HG03196 (cell line): ENCODE measurements around the gene TBCD.
"Not testable (repeated sequence)": the region's sequence is repeated elsewhere in the genome, so short reads cannot be mapped to it uniquely, and the experiment has no call there.

Source experiments
- ATAC-seq: cut with Tn5 transposase; IDR thresholded peaks from one replicate; pipeline ENCODE4 v1.9.1; 2021; ENCODE audit not compliant: unreplicated experiment

Gene TBCD

DNA sequence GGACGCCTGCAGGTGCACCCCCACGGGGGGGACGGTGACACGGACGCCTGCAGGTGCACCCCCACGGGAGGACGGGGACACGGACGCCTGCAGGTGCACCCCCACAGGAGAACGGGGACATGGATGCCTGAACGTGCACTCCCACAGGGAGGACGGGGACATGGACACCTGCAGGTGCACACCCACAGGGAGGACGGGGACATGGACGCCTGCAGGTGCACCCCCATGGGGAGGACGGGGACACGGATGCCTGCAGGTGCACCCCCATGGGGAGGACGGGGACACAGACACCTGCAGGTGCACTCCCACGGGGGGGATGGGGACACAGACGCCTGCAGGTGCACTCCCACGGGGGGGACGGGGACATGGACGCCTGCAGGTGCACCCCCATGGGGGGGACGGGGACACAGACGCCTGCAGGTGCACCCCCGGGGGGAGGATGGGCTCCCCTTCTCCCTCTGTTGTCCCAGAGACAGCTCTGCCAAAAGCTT lies 213.0 kb downstream of the TBCD start:
- ATAC-seq, result no peak

DNA sequence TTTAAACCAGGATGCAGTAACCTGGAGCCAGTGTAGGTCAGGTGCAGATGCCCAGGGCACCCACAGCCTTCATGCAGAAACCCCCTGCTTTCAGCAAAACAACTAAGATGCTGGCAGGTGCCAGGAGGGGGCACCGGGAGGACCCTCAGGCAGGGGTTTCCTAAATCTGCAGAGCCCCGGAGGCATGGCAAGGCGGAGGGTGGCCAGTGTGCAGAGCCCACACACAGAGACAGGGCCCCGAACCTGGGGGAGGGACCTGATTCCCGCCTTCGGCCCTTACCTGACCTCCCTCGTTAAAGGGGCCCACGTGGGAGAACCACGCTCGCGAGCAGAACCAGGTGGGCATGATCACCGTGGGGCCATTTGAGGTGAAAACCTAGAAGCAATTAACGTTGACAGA lies 213.5 kb downstream of the TBCD start:
- no peak for ATAC-seq

DNA sequence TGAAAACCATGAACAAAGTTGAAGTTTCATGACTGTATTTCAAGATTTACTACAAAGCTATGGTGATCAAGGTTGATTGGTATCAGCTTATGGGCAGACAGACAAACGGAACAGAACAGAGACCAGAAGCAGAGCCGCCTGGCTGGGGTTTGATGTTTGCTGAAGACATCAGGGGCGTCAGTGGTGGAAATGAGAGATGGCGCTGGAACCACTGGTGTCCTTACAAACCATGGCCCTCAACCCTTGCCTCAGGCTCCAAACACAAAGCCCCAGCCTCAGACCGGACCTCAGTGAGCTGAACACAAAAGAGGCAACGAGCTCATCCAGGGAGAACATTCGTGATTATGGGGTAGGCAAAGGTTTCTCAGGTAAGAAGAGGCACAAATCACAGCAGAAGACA lies 214.6 kb downstream of the TBCD start:
- ATAC-seq, result no peak

DNA sequence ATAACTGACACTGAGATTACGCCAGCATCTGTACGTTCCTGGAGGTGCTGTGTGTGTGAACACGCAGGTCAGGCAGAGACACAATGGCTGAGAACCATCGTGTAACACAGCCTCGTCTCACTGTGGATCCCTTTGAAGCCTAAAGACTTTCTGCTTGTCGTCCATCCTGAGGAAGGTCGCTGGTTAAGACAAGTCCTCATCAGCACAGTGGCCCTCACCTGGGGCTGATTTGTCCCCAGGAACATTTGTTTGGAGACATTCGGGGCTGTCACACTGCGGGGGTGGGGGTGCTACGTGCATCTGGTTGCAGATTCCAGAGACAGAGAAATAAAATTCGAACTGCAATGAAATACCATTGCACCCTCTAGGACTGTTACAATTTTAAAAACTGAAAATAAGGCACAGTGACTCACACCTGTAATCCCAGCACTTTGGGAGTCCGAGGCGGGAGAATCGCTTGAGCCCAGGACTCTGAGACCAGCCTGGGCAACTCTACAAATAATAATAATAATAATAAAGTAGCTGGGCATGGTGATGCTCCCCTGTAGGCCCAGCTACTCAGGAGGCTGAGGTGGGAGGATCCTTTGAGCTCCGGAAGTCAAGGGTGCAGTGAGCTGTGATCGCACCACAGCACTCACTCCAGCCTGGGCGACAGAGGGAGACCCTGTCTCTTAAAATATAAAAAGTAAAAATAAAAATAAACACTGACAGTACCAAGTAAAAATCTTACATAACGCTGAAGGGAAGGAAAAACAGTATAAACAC lies 215.6 kb downstream of the TBCD start:
- no peak for ATAC-seq

DNA sequence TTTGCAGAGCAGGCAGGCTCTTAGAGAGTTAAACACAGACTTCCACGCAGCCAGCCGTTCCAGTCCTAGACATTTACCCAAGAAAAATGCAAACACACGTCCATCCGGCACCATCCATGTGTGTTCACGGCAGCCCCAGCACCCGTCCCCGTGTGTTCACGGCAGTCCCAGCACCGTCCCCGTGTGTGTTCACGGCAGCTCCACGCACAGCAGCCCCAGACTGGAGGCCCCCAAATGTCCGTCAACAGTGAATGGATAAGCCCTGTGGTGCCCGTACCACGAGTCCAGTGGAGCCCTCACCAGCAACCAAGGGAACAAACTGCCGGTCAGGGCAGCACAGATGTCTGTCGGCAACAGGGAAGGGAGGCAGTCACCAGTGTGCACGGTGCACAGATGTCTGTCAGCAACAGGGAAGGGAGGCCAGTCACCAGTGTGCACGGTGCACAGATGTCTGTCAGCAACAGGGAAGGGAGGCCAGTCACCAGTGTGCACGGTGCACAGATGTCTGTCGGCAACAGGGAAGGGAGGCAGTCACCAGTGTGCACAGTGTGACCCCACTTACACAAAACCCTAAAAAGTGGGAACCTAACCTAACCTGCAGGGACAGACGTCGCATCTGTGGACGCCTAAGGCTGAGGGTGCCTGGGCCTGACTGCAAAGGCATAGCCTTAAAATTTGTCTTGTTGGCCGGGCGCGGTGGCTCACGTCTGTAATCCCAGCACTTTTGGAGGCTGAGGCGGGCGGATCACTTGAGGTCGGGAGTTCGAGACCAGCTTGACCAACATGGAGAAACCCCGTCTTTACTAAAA lies 216.4 kb downstream of the TBCD start:
- ATAC-seq, result not testable (repeated sequence)

GRCh38 chr17:82970067-82970466 lies 218.2 kb downstream of the TBCD start:
- no peak for ATAC-seq

DNA sequence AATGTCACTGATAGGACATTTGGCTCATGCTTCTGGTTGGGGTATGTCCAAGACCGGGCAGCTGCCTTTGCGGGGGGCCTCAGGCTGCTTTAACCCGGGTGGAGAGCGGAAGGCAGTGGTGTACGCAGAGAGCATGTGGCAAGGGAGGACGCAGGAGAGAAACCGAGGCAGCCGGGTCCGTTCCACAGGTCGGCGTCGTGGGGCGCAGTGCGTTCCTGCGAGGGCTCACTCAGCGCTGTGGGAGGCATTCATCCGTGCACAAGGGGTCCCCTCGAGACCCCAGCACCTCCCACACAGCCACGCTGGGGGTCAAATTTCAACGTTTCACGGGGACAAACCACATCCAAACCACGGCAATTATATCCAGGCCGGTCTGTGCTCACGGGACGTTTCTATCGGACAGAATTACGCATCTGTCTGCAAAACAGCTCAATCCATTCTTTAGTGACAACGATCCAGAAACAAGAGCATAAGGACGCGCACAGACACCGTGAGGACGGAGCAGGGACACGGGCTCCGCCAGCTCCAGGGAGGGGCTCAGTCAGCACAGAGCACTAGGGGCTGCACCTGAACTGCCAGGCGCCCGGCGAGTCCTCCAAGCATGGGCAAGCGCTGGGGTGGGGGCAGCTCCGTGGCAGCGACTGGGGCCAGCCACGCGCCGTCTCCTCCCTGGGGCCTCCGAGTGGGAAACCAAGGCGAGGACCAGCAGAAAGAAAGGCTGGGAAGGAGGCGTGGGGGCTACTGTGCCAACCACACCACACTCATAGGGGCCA lies 219.1 kb downstream of the TBCD start:
- no peak for ATAC-seq

GRCh38 chr17:82972836-82973372 lies 221.0 kb downstream of the TBCD start:
- ATAC-seq, result no peak

GRCh38 chr17:82973456-82974135 lies 221.7 kb downstream of the TBCD start:
- no peak for ATAC-seq

DNA sequence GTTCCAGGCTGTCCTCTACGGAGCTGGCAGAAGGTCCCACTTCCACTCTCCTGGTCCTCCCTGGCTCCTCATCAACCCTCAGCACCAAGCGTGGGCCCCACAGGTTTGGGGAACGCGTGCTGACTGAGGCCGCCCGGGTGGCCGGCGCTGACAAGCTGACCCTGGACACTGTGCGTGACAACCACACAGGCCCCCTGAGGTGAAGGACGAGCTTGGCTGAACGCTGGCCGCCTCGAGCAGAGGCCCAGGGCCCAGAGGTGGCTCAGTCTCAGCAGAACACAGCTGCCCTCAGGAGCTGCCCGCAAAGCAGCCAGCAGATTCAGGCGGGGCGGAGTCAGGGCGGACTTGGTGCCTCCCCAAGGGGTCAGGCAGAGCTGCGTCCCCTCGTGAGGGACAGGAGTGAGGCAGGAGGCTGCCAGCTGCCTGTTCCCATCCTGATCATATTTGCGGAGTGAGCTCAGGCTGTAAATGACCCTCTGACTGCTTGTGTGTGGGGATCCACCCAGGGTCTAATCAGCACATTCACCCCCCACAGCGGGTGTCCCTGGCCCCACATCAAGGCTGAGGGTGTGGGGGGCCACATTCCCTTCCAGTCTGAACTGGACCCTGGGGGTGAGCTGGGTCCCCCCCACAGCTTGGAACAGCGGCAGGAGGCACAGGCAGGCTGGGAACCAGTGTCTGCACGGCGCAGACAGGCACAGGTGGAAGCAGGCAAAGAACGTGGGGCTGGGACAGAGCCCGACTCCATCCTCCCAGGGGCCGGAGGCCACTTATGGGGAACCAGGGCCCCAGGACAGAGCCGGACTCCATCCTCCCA lies 222.5 kb downstream of the TBCD start:
- ATAC-seq, result no peak

DNA sequence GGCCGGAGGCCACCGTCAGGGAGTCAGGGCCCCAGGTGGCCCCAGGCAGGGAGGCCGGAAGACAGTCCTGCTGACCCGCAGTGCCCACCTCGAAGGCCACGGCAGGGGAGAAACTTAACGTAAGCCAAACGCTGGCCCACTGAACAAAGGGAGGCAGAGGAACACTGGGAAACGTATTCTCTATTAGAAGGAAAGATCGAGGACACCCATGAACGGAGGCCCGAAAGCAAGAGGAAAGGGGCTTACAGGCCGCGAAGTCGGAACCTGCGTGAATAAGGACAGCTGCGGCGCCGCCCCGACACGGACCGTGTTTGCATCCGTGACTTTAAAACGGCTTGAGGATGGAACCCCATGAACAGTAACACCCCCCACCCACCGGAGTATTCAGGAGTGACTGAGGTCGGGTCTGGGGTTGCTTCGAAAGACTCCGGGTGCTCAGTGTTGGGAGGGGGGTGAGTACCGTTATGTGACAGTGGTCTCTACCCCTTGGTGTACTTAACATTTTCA lies 225.2 kb downstream of the TBCD start:
- no peak for ATAC-seq

DNA sequence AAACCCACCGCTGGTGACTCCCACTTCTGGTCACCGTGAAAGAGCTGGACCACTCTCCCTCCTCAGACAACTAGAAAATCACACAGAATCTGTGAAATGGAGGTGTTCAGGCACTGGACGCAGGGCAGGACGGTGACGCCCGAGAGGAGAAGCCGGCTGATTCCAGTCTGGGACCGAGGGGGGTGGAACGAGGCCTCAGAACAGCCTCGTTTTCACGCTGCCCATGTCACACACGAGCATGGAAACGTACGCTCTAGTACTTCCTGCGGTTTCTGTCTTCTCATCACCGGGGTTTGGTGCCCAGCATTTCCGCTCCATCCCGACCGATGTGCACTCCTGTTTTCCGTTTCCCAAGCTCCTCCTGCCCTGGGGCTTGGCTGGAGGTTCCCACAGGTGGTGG lies 225.7 kb downstream of the TBCD start:
- ATAC-seq, result no peak

GRCh38 chr17:82978765-82979349 lies 227.0 kb downstream of the TBCD start:
- ATAC-seq, result no peak

- no peak for ATAC-seq
Observed at GRCh38 chr17:82979718-82980117, 227.9 kb downstream of the TBCD start.

DNA sequence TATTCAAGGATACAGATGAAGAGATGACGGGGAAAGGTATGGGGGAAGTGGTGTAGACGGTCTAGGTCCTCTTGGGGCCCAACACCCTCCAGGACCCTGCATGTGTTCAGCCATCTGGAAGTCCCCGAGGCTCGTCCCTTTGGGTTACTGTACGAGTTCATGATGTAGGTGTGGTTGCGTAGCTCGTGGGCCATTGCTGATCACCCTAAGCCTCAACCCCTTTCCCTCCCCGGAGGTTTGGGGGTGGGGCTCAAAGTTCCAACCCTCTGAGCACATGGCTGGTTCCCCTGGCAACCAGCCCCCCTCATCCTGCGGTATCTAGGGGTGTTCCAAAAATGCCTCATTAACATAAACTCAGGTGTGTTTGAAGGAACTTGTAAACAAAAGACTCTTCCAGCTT lies 228.8 kb downstream of the TBCD start:
- ATAC-seq, result no peak

- no peak for ATAC-seq
Observed at GRCh38 chr17:82981141-82981730, 229.4 kb downstream of the TBCD start.

- ATAC-seq, result no peak
Observed at GRCh38 chr17:82983510-82984248, 231.8 kb downstream of the TBCD start.

DNA sequence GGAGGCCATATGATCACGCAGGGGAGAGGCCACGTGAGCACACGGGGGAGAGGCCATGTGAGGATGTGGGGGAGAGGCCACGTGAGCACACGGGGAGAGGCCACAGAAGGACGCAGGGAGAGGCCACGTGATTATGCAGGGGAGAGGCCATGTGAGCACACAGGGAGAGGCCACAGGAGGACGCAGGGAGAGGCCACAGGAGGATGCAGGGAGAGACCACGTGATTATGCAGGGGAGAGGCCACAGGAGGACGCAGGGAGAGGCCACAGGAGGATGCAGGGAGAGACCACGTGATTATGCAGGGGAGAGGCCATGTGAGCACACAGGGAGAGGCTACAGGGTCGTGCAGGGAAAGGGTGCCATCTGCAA lies 232.4 kb downstream of the TBCD start:
- ATAC-seq, result not testable (repeated sequence)
